ENCODE measurements around the gene RAB3IL1. TPM values are rescaled to one million over a fixed set of nuclear protein-coding genes. Genes with fewer than 3 reads are reported as not detected.

RAB3IL1 gene
- total and polyA plus RNA-seq, 2 of the 13 experiments (the other 11 are each of a cell fraction or from before 2014, with no cell fraction given), result 1.2 to 2.0 TPM

DNA sequence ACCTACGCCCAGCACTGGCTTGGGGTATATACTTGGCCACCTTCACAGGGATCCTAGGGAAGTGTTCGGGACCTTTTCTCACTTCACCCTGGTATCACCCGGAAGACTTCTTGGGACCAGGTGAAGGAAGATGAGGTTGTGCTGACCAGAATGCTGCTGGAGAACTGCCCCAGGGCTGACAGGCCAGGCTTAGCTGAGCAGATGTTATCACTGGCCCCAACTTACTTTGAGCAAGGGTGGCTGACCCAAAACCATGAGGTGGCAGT is 45.6 kb upstream of the RAB3IL1 start:
- Histone ChIP-seq H4K20me1 (ENCODE audit: insufficient read depth, low read length) (peaks cover 41% of the 10 kb centered on the region), H3K9ac (ENCODE audit: insufficient read depth, low read depth, low read length) (no peak overlapping the region), H2AFZ (ENCODE audit: low read length) (no peak overlapping the region), H3K9me3 (ENCODE audit: low read length) (no peaks in the 10 kb centered on the region), H3K27me3 (ENCODE audit: control insufficient read depth in 1 of 2, insufficient read depth in 2 of 2, low read length in 2 of 2) (no peaks in the 10 kb centered on the region; a peak in 1 of 5 replicates), H3K36me3 (replicated peaks in 1 of 2; ENCODE audit: control insufficient read depth in 1 of 2, insufficient read depth in 2 of 2, low read length in 2 of 2) (peaks cover 5 to 23% of the 10 kb centered on the region in 2 experiments; a peak in 4 of 5 replicates), H3K27ac (ENCODE audit: extremely low read length, insufficient read depth, low read length) (peak overlapping the region; percentile 46), H3K4me3 (replicated peaks in 1 of 3; ENCODE audit: insufficient read depth in 1 of 3, low read depth in 2 of 3, low read length in 3 of 3) (no peak overlapping the region), H3K4me2 (ENCODE audit: low read depth, low read length) (peak overlapping the region; percentile 55; the same call in 1 of the 2 replicates), H3K79me2 (ENCODE audit: insufficient read depth, low read length) (peaks cover 25% of the 10 kb centered on the region), H3K4me1 (ENCODE audit: insufficient read depth, low read length) (peaks cover 52% of the 10 kb centered on the region)
- peak; percentile 5 for ATAC-seq
- 81% methylated on average over 3 of the region's 3 CpGs for WGBS (ENCODE audit: low lambda C conversion rate)
- no peak for DNase-seq (ENCODE audit: low spot score)
- no TSS peak for BruUV-seq (replicated peaks)
- intact Hi-C loops (cut with micrococcal nuclease; ENCODE audit: unreplicated experiment), result no loop called here
- in situ Hi-C loops (cut with HindIII; ENCODE audit: extremely low pct_ligation_motif_present, low pct_unique_long_range_greater_than_20kb), result no loop called here
- ChIA-PET CTCF (ENCODE audit: low intra/inter-chr PET ratio, low total read pairs) (no interaction called here), POLR2A (interaction anchor here (0.9 to 9.7 kb wide), 13 partner anchors 8 to 171 kb away, joined by 3 to 323 read pairs (median 7); partner anchors contain the start of genes BEST1, FEN1 and TMEM258)
- no peak for FAIRE-seq
- TF ChIP-seq SRSF4 (IDR thresholded peaks at IDR 0.05; ENCODE audit: low read depth, low read length, poor library complexity, severe bottlenecking) (peak; percentile 71), AGO2 (optimal IDR thresholded peaks at IDR 0.05; ENCODE audit: low read depth, low read length) (peak; percentile 65), SRY (CRISPR knock-in tag; IDR thresholded peaks at IDR 0.05) (no peak), HCFC1 (IDR thresholded peaks at IDR 0.05; ENCODE audit: low read depth, low read length) (no peak), ZNF17 (CRISPR knock-in tag; IDR thresholded peaks at IDR 0.05) (no peak), KLF13 (CRISPR knock-in tag; IDR thresholded peaks at IDR 0.05) (0 out of 2 replicates have a peak, but pooled peaks have one; percentile 41), GATAD1 (CRISPR knock-in tag; IDR thresholded peaks at IDR 0.05) (no peak), CBX2 (IDR thresholded peaks at IDR 0.05; ENCODE audit: low read depth, low read length) (no peak), CBX2 (CRISPR knock-in tag; IDR thresholded peaks at IDR 0.05; ENCODE audit: low read depth) (no peak), SP1 (IDR thresholded peaks at IDR 0.05) (no peak), SP1 (CRISPR knock-in tag; IDR thresholded peaks at IDR 0.05) (no peak), KDM5B (CRISPR knock-in tag; IDR thresholded peaks at IDR 0.05; ENCODE audit: borderline replicate concordance) (0 out of 2 replicates have a peak, but pooled peaks have one; percentile 24), ZNF468 (CRISPR knock-in tag; IDR thresholded peaks at IDR 0.05) (no peak), SMAD3 (CRISPR knock-in tag; IDR thresholded peaks at IDR 0.05) (no peak)
- TF ChIP-seq, protein P1, sequence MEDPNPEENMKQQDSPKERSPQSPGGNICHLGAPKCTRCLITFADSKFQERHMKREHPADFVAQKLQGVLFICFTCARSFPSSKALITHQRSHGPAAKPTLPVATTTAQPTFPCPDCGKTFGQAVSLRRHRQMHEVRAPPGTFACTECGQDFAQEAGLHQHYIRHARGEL (CRISPR knock-in tag; IDR thresholded peaks at IDR 0.05), result no peak
- TF ChIP-seq, protein P2, sequence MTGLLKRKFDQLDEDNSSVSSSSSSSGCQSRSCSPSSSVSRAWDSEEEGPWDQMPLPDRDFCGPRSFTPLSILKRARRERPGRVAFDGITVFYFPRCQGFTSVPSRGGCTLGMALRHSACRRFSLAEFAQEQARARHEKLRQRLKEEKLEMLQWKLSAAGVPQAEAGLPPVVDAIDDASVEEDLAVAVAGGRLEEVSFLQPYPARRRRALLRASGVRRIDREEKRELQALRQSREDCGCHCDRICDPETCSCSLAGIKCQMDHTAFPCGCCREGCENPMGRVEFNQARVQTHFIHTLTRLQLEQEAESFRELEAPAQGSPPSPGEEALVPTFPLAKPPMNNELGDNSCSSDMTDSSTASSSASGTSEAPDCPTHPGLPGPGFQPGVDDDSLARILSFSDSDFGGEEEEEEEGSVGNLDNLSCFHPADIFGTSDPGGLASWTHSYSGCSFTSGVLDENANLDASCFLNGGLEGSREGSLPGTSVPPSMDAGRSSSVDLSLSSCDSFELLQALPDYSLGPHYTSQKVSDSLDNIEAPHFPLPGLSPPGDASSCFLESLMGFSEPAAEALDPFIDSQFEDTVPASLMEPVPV (CRISPR knock-in tag; IDR thresholded peaks at IDR 0.05), result 0 out of 2 replicates have a peak, but pooled peaks have one; percentile 49
- TF ChIP-seq, protein P3, sequence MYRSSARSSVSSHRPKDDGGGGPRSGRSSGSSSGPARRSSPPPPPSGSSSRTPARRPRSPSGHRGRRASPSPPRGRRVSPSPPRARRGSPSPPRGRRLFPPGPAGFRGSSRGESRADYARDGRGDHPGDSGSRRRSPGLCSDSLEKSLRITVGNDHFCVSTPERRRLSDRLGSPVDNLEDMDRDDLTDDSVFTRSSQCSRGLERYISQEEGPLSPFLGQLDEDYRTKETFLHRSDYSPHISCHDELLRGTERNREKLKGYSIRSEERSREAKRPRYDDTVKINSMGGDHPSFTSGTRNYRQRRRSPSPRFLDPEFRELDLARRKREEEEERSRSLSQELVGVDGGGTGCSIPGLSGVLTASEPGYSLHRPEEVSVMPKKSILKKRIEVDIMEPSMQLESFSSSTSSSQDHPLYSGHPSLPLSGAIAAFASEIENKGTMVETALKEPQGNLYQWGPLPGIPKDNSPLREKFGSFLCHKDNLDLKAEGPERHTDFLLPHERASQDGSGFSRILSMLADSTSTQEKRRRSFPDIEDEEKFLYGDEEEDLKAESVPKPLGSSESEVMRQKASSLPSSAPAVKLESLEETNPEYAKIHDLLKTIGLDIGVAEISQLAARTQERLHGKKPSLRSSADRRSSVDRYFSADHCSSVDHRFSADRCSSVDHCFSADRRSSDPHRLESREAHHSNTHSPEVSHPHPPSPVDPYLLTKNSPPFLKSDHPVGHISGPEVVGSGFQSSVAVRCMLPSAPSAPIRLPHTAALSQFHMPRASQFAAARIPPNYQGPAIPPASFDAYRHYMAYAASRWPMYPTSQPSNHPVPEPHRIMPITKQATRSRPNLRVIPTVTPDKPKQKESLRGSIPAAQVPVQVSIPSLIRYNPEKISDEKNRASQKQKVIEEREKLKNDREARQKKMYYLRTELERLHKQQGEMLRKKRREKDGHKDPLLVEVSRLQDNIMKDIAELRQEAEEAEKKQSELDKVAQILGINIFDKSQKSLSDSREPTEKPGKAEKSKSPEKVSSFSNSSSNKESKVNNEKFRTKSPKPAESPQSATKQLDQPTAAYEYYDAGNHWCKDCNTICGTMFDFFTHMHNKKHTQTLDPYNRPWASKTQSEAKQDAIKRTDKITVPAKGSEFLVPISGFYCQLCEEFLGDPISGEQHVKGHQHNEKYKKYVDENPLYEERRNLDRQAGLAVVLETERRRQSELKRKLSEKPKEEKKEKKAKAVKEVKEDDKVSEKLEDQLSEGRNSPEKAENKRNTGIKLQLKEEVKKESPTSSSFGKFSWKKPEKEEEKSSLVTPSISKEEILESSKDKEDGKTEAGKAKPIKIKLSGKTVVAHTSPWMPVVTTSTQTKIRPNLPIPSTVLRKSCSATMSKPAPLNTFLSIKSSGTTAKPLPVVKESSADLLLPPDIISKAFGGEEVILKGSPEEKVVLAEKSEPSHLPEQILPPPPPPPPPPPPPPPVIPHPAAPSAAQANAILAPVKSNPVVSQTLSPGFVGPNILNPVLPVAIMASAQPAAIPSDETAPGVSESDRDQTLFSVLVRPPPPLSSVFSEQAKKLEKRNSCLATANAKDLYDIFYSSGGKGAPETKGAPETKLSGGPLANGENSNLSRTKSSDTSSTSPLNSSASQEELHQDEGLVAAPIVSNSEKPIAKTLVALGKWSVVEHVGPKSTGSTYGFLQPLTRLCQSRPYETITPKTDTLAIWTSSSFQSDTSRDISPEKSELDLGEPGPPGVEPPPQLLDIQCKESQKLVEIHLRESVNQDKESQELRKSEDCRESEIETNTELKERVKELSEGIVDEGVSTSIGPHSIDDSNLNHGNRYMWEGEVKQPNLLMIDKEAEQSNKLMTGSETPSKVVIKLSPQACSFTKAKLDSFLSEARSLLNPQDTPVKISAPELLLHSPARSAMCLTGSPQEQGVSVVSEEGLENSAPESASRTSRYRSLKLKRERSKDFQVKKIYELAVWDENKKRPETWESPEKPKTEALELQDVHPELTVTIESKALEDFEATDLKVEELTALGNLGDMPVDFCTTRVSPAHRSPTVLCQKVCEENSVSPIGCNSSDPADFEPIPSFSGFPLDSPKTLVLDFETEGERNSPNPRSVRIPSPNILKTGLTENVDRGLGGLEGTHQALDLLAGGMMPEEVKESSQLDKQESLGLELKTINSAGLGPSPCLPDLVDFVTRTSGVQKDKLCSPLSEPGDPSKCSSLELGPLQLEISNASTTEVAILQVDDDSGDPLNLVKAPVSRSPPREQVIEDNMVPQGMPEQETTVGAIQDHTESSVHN (CRISPR knock-in tag; IDR thresholded peaks at IDR 0.05), result peak; percentile 76; the same call in 1 of the 2 replicates
